HepG2 (cell line): ENCODE data around the gene HOXA1. TPM values are rescaled to one million over a fixed set of nuclear protein-coding genes. Genes with fewer than 3 reads are reported as not detected.

Source experiments
- FIP1L1 ChIP-seq: fragments of 200-400 bp; formaldehyde crosslinking; IDR thresholded peaks from 2 replicates; pipeline ENCODE4 v1.6.1; 2018; ENCODE audit warnings: low read depth, mild to moderate bottlenecking, low read length, moderate library complexity, borderline replicate concordance; ENCODE audit not compliant: insufficient read depth
- GABPB1 ChIP-seq: IDR thresholded peaks from 2 replicates; pipeline ENCODE4 v1.6.1; 2016; ENCODE audit warnings: mild to moderate bottlenecking, missing genetic modification reagents, moderate library complexity, missing compliant biosample characterization
- GMEB2 ChIP-seq: IDR thresholded peaks from 2 replicates; pipeline ENCODE4 v1.6.1; 2016; ENCODE audit warnings: missing biosample characterization, missing genetic modification reagents, low read depth
- GZF1 ChIP-seq: sonication (generic); formaldehyde crosslinking; IDR thresholded peaks from 2 replicates; pipeline ENCODE4 v1.5.1; 2020; ENCODE audit warnings: mild to moderate bottlenecking, missing genetic modification reagents
- HDAC2 ChIP-seq: sonication (generic); formaldehyde crosslinking; IDR thresholded peaks from 2 replicates; pipeline ENCODE4 v1.4.0; 2020; ENCODE audit warnings: missing genetic modification reagents
- HMG20B ChIP-seq: conservative IDR thresholded peaks from 2 replicates; pipeline ENCODE4 v1.6.1; 2016; ENCODE audit warnings: missing genetic modification reagents, missing compliant biosample characterization
- IRX3 ChIP-seq: sonication (generic); formaldehyde crosslinking; IDR thresholded peaks from 2 replicates; pipeline ENCODE4 v1.8.1; 2023; ENCODE audit warnings: mild to moderate bottlenecking, low read depth, missing genetic modification reagents, borderline replicate concordance
- KDM5B ChIP-seq: sonication (generic); formaldehyde crosslinking; IDR thresholded peaks from 2 replicates; pipeline ENCODE4 v1.4.0; 2020; ENCODE audit warnings: missing genetic modification reagents, mild to moderate bottlenecking, borderline replicate concordance
- MBNL3 ChIP-seq: fragments of 250-450 bp; sonication (Bioruptor Pico); conservative IDR thresholded peaks from 2 replicates; pipeline ENCODE4 v1.8.0; 2022; ENCODE audit warnings: mild to moderate bottlenecking, inconsistent platforms
- NFYB ChIP-seq: sonication (generic); formaldehyde crosslinking; IDR thresholded peaks from 2 replicates; pipeline ENCODE4 v1.4.0; 2020; ENCODE audit warnings: missing genetic modification reagents
- PCBP1 ChIP-seq: fragments of 200-400 bp; formaldehyde crosslinking; IDR thresholded peaks from 2 replicates; pipeline ENCODE4 v1.6.1; 2017; ENCODE audit warnings: mild to moderate bottlenecking, low read depth, low read length, borderline replicate concordance
- PRPF4 ChIP-seq: fragments of 200-400 bp; formaldehyde crosslinking; IDR thresholded peaks from 2 replicates; pipeline ENCODE4 v1.6.1; 2016; ENCODE audit warnings: low read length, low read depth; ENCODE audit not compliant: poor library complexity, severe bottlenecking
- SIX4 ChIP-seq: sonication (generic); formaldehyde crosslinking; IDR thresholded peaks from 2 replicates; pipeline ENCODE4 v1.4.0; 2020; ENCODE audit warnings: missing genetic modification reagents
- SRY ChIP-seq: sonication (generic); formaldehyde crosslinking; IDR thresholded peaks from 2 replicates; pipeline ENCODE4 v1.8.0; 2022; ENCODE audit warnings: mild to moderate bottlenecking, missing genetic modification reagents
- TEAD3 ChIP-seq: optimal IDR thresholded peaks from 2 replicates; pipeline ENCODE3; 2016; ENCODE audit warnings: borderline replicate concordance
- THAP11 ChIP-seq: IDR thresholded peaks from 2 replicates; pipeline ENCODE4 v1.6.1; 2016; ENCODE audit warnings: missing biosample characterization, missing genetic modification reagents
- ZBTB14 ChIP-seq: sonication (generic); formaldehyde crosslinking; IDR thresholded peaks from 2 replicates; pipeline ENCODE4 v1.4.0; 2020; ENCODE audit warnings: missing genetic modification reagents
- ZFX ChIP-seq: sonication (generic); formaldehyde crosslinking; IDR thresholded peaks from 2 replicates; pipeline ENCODE4 v1.4.0; 2020; ENCODE audit warnings: mild to moderate bottlenecking, low read depth, missing genetic modification reagents, moderate library complexity
- ZNF274 ChIP-seq: sonication (generic); formaldehyde crosslinking; IDR thresholded peaks from 2 replicates; pipeline ENCODE4 v1.5.1; 2020; ENCODE audit warnings: mild to moderate bottlenecking, missing genetic modification reagents
- ZNF331 ChIP-seq: sonication (generic); formaldehyde crosslinking; IDR thresholded peaks from 2 replicates; pipeline ENCODE4 v1.4.0; 2020; ENCODE audit warnings: missing genetic modification reagents
- ZNF33A ChIP-seq: sonication (generic); formaldehyde crosslinking; IDR thresholded peaks from 2 replicates; pipeline ENCODE4 v1.5.1; 2020; ENCODE audit warnings: missing genetic modification reagents, mild to moderate bottlenecking, moderate library complexity, borderline replicate concordance
- ZNF629 ChIP-seq: sonication (generic); formaldehyde crosslinking; conservative IDR thresholded peaks from 2 replicates; pipeline ENCODE4 v1.5.0; 2020; ENCODE audit warnings: missing genetic modification reagents
- ZNF644 ChIP-seq: IDR thresholded peaks from 2 replicates; pipeline ENCODE4 v1.6.1; 2016; ENCODE audit warnings: low read depth
- ZNF672 ChIP-seq: sonication (generic); formaldehyde crosslinking; IDR thresholded peaks from 2 replicates; pipeline ENCODE4 v1.8.1; 2022; ENCODE audit warnings: missing genetic modification reagents
- ZNF703 ChIP-seq: sonication (generic); formaldehyde crosslinking; IDR thresholded peaks from 2 replicates; pipeline ENCODE4 v1.5.1; 2020; ENCODE audit warnings: missing genetic modification reagents, mild to moderate bottlenecking, moderate library complexity, borderline replicate concordance
- ZSCAN5A ChIP-seq: sonication (generic); formaldehyde crosslinking; IDR thresholded peaks from 2 replicates; pipeline ENCODE4 v1.8.0; 2022; ENCODE audit warnings: mild to moderate bottlenecking, missing genetic modification reagents, borderline replicate concordance
- polyA plus RNA-seq, 8 experiments: library from polyadenylated mRNA; depleted of rRNA in 3 of 8; stranded (reverse) in 7 of 8; unstranded in 1 of 8; fragments of >200 nt; fragmentation: Illumina TruSeq in 4 of 8; extraction: Trizol in 4 of 8; gene quantifications; 2 replicates each; pipeline versions ENCODE4 v1.2.1 to v1.2.3, GENCODE V29; 2011 to 2016; ENCODE audit warnings: low read depth in 4 of 8, missing spikeins in 1 of 8, mixed read lengths in 1 of 8; ENCODE audit not compliant: insufficient read depth in 1 of 8
- total RNA-seq, 5 experiments: library from RNA; depleted of rRNA; stranded (reverse); fragments of >200 nt; fragmentation: Illumina TruSeq; extraction: Trizol; gene quantifications; 2 replicates each; pipeline ENCODE4 v1.2.3, GENCODE V29; 2016; ENCODE audit warnings: low read depth in 1 of 5

HOXA1 gene
- total and polyA plus RNA-seq, 2 of the 13 experiments (the other 11 are each of a cell fraction or from before 2014, with no cell fraction given): 0.18 to 0.20 TPM

GRCh38 chr7:27130540-27131389, 35.0 kb upstream of the HOXA1 start, which contains the start of gene HOXA4 (continued):
- TF ChIP-seq ZBTB14: peak; percentile 36; the same call in 1 of the 2 replicates
- peak; percentile 76 for TF ChIP-seq ZFX
- TF ChIP-seq HMG20B (CRISPR knock-in tag): no peak
- no peak for TF ChIP-seq SIX4 (CRISPR knock-in tag)
- TF ChIP-seq ZNF33A (CRISPR knock-in tag): no peak
- TF ChIP-seq THAP11: peak; percentile 77
- peak; percentile 58; the same call in 1 of the 2 replicates for TF ChIP-seq ZNF703 (CRISPR knock-in tag)
- TF ChIP-seq ZNF629 (CRISPR knock-in tag): no peak
- TF ChIP-seq ZNF331 (CRISPR knock-in tag): no peak
- no peak for TF ChIP-seq ZNF644 (CRISPR knock-in tag)
- TF ChIP-seq GABPB1: peak; percentile 86
- peak; percentile 100 for TF ChIP-seq PRPF4
- peak; percentile 70 for TF ChIP-seq TEAD3
- TF ChIP-seq GMEB2 (CRISPR knock-in tag): no peak
- TF ChIP-seq KDM5B: peak; percentile 65; the same call in 1 of the 2 replicates
- no peak for TF ChIP-seq GZF1 (CRISPR knock-in tag)
- no peak for TF ChIP-seq PCBP1
- TF ChIP-seq IRX3: peak; percentile 73
- peak; percentile 68 for TF ChIP-seq HDAC2 (CRISPR knock-in tag)
- TF ChIP-seq ZNF274 (CRISPR knock-in tag): peak; percentile 87; the same call in 1 of the 2 replicates
- TF ChIP-seq ZSCAN5A (CRISPR knock-in tag): peak; percentile 68; the same call in 1 of the 2 replicates
- peak; percentile 93 for TF ChIP-seq NFYB
- peak; percentile 34; the same call in 1 of the 2 replicates for TF ChIP-seq SRY (CRISPR knock-in tag)
- no peak for TF ChIP-seq FIP1L1
- TF ChIP-seq ZNF672 (CRISPR knock-in tag): 0 out of 2 replicates have a peak, but pooled peaks have one; percentile 19
- TF ChIP-seq MBNL3 (CRISPR knock-in tag): no peak
